Keratinocyte (primary cell): ENCODE results near the gene FKBP1A. TPM values are rescaled to one million over a fixed set of nuclear protein-coding genes. Genes with fewer than 3 reads are reported as not detected.

Experiments
- DNase-seq: peaks from one replicate; pipeline ENCODE4 v3.0.0-alpha.2; 2011; ENCODE audit warnings: low read depth, missing footprints, low spot score
- FAIRE-seq: peaks from 2 replicates; lab custom pipeline; 2011; peaks lifted over from hg19 to GRCh38; lab: Jason Lieb, UNC
- H2AFZ ChIP-seq: 2 replicates; pipeline ENCODE4 v1.6.0; 2012; ENCODE audit warnings: low read length, control low read depth, inconsistent platforms; ENCODE audit not compliant: control insufficient read depth
- H3K27ac ChIP-seq: 2 replicates; pipeline ENCODE4 v1.5.1; 2011; ENCODE audit warnings: low read length; ENCODE audit not compliant: control insufficient read depth, insufficient read depth
- H3K27me3 ChIP-seq: 3 replicates; pipeline ENCODE4 v1.6.0; 2011; ENCODE audit warnings: low read length; ENCODE audit not compliant: control insufficient read depth, insufficient read depth; ENCODE audit errors: extremely low read depth
- H3K36me3 ChIP-seq, 2 experiments: 2 replicates in 1 of 2; 3 replicates in 1 of 2; pipeline ENCODE4 v1.5.1; 2011; ENCODE audit warnings: low read length in 2 of 2, mild to moderate bottlenecking in 1 of 2; ENCODE audit not compliant: control insufficient read depth in 2 of 2, insufficient read depth in 2 of 2; ENCODE audit errors: extremely low read depth in 1 of 2
- H3K4me1 ChIP-seq: 3 replicates; pipeline ENCODE4 v1.5.1; 2011; ENCODE audit warnings: low read length; ENCODE audit not compliant: control insufficient read depth, insufficient read depth; ENCODE audit errors: extremely low read depth
- H3K4me2 ChIP-seq: 3 replicates; pipeline ENCODE4 v1.6.0; 2011; ENCODE audit warnings: low read depth, low read length; ENCODE audit not compliant: control insufficient read depth, insufficient read depth; ENCODE audit errors: extremely low read depth
- H3K4me3 ChIP-seq, 3 experiments: fragments of 200-600 bp in 1 of 3; sonication (generic) in 1 of 3; 2 replicates in 2 of 3; 3 replicates in 1 of 3; pipeline ENCODE4 v1.5.1; 2011 to 2016; ENCODE audit warnings: low read length in 3 of 3, mild to moderate bottlenecking in 3 of 3, control low read depth in 2 of 3, inconsistent platforms in 1 of 3, low read depth in 1 of 3, mixed read lengths in 1 of 3, mixed run types in 1 of 3, moderate library complexity in 1 of 3; ENCODE audit not compliant: control insufficient read depth in 2 of 3, insufficient read depth in 2 of 3; ENCODE audit errors: extremely low read depth in 1 of 3
- H3K79me2 ChIP-seq: 2 replicates; pipeline ENCODE4 v1.6.0; 2012; ENCODE audit warnings: low read length; ENCODE audit not compliant: control insufficient read depth, insufficient read depth
- H3K9ac ChIP-seq: 3 replicates; pipeline ENCODE4 v1.6.0; 2011; ENCODE audit warnings: low read length; ENCODE audit not compliant: control insufficient read depth, insufficient read depth; ENCODE audit errors: extremely low read depth
- H3K9me1 ChIP-seq: 3 replicates; pipeline ENCODE4 v1.6.0; 2011; ENCODE audit warnings: low read length; ENCODE audit not compliant: control insufficient read depth, insufficient read depth; ENCODE audit errors: extremely low read depth
- H3K9me3 ChIP-seq: 2 replicates; pipeline ENCODE4 v1.5.1; 2012; ENCODE audit warnings: low read depth, low read length; ENCODE audit not compliant: control insufficient read depth
- H4K20me1 ChIP-seq: 3 replicates; pipeline ENCODE4 v1.6.0; 2011; ENCODE audit warnings: low read length; ENCODE audit not compliant: control insufficient read depth, insufficient read depth; ENCODE audit errors: extremely low read depth
- EZH2 ChIP-seq: IDR thresholded peaks from one replicate; pipeline ENCODE4 v1.6.1; 2012; ENCODE audit warnings: inconsistent platforms, mild to moderate bottlenecking, low read length, moderate library complexity
- dilution Hi-C: fragments of 300-500 bp; cut with MboI; formaldehyde crosslinking; loops from one replicate; pipeline ENCODE4 v1.7.0; 2020; ENCODE audit warnings: low sequenced_read_pairs; ENCODE audit not compliant: extremely low pct_ligation_motif_present
- polyA plus RNA-seq, 5 experiments: library from polyadenylated mRNA; depleted of rRNA in 3 of 5; stranded (reverse) in 3 of 5; stranded (forward) in 1 of 5; unstranded in 1 of 5; fragments of >200 nt; gene quantifications; 1 replicate in 1 of 5; 2 replicates in 3 of 5; 3 replicates in 1 of 5; pipeline versions ENCODE4 v1.2.1 to v1.2.3, GENCODE V29; 2011 to 2012; ENCODE audit warnings: missing spikeins in 2 of 5, low read depth in 1 of 5, low replicate concordance in 1 of 5
- TF ChIP-seq, protein P1 (sequence below), 3 experiments: IDR thresholded peaks in 1 of 3; conservative IDR thresholded peaks in 1 of 3; optimal IDR thresholded peaks in 1 of 3; 2 replicates in 2 of 3; 3 replicates in 1 of 3; pipeline versions ENCODE3 to v1.5.1; 2011; ENCODE audit warnings: low read length in 3 of 3, mild to moderate bottlenecking in 3 of 3, moderate library complexity in 2 of 3, control low read depth in 1 of 3, inconsistent platforms in 1 of 3; ENCODE audit not compliant: insufficient read depth in 2 of 3; ENCODE audit errors: extremely low read depth in 1 of 3

The FKBP1A gene
- polyA plus RNA-seq, 1 donor (not counting 4 experiments of a cell fraction or from before 2014, with no cell fraction given) = 1,010 TPM

DNA sequence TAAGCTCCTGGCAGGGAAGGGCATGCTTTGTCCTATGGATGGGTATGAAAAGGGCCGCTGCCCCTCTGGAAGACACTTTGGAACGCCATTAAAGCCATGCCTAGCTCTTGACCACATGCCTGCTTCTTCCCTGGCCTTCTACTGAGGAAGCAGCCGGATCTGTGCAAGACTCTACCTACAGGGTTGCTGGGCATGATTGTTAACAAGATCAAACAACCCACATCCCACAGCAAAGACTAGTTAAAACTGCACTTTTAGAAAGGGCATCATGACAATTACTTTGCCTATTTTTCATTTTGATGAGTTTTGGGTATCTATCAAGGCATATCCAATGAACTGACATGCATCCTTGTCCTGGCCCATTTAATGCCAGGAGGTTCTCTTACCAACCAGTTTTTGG lies 48.3 kb upstream of the FKBP1A start:
- Histone ChIP-seq H3K4me2 (no peak overlapping the region), H3K4me3 (no peak overlapping the region), H3K4me1 (no peaks in the 10 kb centered on the region), H4K20me1 (no peaks in the 10 kb centered on the region), H3K27ac (no peak overlapping the region), H3K9ac (no peak overlapping the region), H2AFZ (no peak overlapping the region), H3K79me2 (no peaks in the 10 kb centered on the region), H3K9me3 (no peaks in the 10 kb centered on the region), H3K36me3 (peaks cover 33 to 35% of the 10 kb centered on the region in 2 experiments), H3K9me1 (no peaks in the 10 kb centered on the region), H3K27me3 (no peaks in the 10 kb centered on the region)
- FAIRE-seq = no peak
- dilution Hi-C loops = no loop called here
- no peak for DNase-seq
- TF ChIP-seq, protein P1, sequence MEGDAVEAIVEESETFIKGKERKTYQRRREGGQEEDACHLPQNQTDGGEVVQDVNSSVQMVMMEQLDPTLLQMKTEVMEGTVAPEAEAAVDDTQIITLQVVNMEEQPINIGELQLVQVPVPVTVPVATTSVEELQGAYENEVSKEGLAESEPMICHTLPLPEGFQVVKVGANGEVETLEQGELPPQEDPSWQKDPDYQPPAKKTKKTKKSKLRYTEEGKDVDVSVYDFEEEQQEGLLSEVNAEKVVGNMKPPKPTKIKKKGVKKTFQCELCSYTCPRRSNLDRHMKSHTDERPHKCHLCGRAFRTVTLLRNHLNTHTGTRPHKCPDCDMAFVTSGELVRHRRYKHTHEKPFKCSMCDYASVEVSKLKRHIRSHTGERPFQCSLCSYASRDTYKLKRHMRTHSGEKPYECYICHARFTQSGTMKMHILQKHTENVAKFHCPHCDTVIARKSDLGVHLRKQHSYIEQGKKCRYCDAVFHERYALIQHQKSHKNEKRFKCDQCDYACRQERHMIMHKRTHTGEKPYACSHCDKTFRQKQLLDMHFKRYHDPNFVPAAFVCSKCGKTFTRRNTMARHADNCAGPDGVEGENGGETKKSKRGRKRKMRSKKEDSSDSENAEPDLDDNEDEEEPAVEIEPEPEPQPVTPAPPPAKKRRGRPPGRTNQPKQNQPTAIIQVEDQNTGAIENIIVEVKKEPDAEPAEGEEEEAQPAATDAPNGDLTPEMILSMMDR (optimal IDR thresholded peaks at IDR 0.05 in 1 of 3, IDR thresholded peaks at IDR 0.05 in 1 of 3, conservative IDR thresholded peaks at IDR 0.05 in 1 of 3; ENCODE audit: extremely low read depth in 1 of 3, insufficient read depth in 2 of 3, low read length in 3 of 3) = no peak
- TF ChIP-seq EZH2 = no peak

DNA sequence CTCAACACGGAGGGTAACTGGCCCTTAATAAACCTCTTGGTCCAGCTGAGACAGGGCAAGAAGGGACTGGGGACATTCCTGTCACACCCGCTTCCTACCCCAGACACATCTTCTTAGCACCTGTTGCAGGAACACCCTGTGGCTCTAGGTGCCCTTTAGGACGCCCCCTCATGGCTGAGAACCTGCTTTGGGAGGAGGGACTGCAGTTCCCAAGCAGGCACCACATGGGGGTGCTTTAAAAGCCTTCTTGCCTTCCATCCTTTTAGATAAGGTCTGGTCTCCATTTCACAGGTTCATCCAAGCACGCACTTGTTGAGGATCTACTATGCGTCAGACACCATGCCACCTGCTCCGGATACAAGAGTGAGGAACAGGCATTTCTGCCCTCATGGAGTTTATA lies 47.2 kb upstream of the FKBP1A start:
- H3K9me1 ChIP-seq = no peaks in the 10 kb centered on the region
- no peak overlapping the region for H3K4me3 ChIP-seq
- H3K4me2 ChIP-seq = no peak overlapping the region
- FAIRE-seq = peak; percentile 49
- no peaks in the 10 kb centered on the region for H3K9me3 ChIP-seq
- no peak overlapping the region for H2AFZ ChIP-seq
- H3K27ac ChIP-seq = no peak overlapping the region
- H3K4me1 ChIP-seq = peaks cover under 1% of the 10 kb centered on the region
- dilution Hi-C loops = no loop called here
- no peaks in the 10 kb centered on the region for H3K79me2 ChIP-seq
- no peak overlapping the region for H3K9ac ChIP-seq
- TF ChIP-seq, protein P1 (optimal IDR thresholded peaks at IDR 0.05 in 1 of 3, IDR thresholded peaks at IDR 0.05 in 1 of 3, conservative IDR thresholded peaks at IDR 0.05 in 1 of 3; ENCODE audit: extremely low read depth in 1 of 3, insufficient read depth in 2 of 3, low read length in 3 of 3) = peak; percentile 39 to 73 (median 64)
- no peak for TF ChIP-seq EZH2
- no peak for DNase-seq
- H4K20me1 ChIP-seq = no peaks in the 10 kb centered on the region
- no peaks in the 10 kb centered on the region for H3K27me3 ChIP-seq
- H3K36me3 ChIP-seq = peaks cover 22 to 24% of the 10 kb centered on the region in 2 experiments
